Measurements from ENCODE around the gene FKBP5. TPM values are rescaled to one million over a fixed set of nuclear protein-coding genes. Genes with fewer than 3 reads are reported as not detected.

FKBP5 gene
- total and polyA plus RNA-seq, 2 of the 4 experiments (the other 2 are of a cell fraction) = 6.8 to 7.0 TPM

GRCh38 chr6:35674594-35674993 is 14.1 kb downstream of the FKBP5 start:
- intact Hi-C loops (cut with micrococcal nuclease) = no loop called here

More at GRCh38 chr6:35674594-35674993, 14.1 kb downstream of the FKBP5 start:
- no peaks in the 10 kb centered on the region for H3K27me3 ChIP-seq (ENCODE audit: control insufficient read depth, insufficient read depth, low read length)
- H3K9me1 ChIP-seq (ENCODE audit: insufficient read depth, low read length) = peaks cover 4% of the 10 kb centered on the region; the same call in 1 of the 2 replicates
- H3K9ac ChIP-seq (ENCODE audit: low read depth, low read length) = no peak overlapping the region
- no TSS peak for BruUV-seq (replicated peaks)
- H2BK20ac ChIP-seq (ENCODE audit: low read depth, low read length) = no peak overlapping the region
- H4K20me1 ChIP-seq (ENCODE audit: insufficient read depth, low read length) = no peaks in the 10 kb centered on the region
- WGBS, 2 experiments (ENCODE audit: extremely low coverage in 2 of 2, insufficient read length in 1 of 2) = 80% methylated on average over 1 of the region's 3 CpGs; no CpG with 5 or more reads in 1 of the 2 experiments
- ChIA-PET CTCF (no interaction called here), POLR2A (ENCODE audit: unreplicated experiment) (no interaction called here)
- no peak overlapping the region for H4K5ac ChIP-seq (ENCODE audit: low read depth, low read length)
- ATAC-seq (ENCODE audit: low read depth) = no peak
- no peak for DNase-seq
- H3K4me1 ChIP-seq (ENCODE audit: control insufficient read depth, insufficient read depth, low read length) = peaks cover 3% of the 10 kb centered on the region
- no peak overlapping the region for H3K27ac ChIP-seq (ENCODE audit: insufficient read depth, low read length)
- no peak overlapping the region for H2BK5ac ChIP-seq (ENCODE audit: low read depth, low read length, poor library complexity, severe bottlenecking)
- H4K91ac ChIP-seq (ENCODE audit: insufficient read depth, low read depth, low read length) = no peak overlapping the region
- H3K23ac ChIP-seq (ENCODE audit: low read depth, low read length) = no peak overlapping the region
- H3K4ac ChIP-seq (ENCODE audit: low read depth, low read length) = no peak overlapping the region
- no peak overlapping the region for H3K4me2 ChIP-seq (ENCODE audit: low read depth, low read length)
- no peaks in the 10 kb centered on the region for H3K9me3 ChIP-seq (ENCODE audit: control insufficient read depth, insufficient read depth, low read length)
- no peak overlapping the region for H2BK15ac ChIP-seq (ENCODE audit: low read depth, low read length)
- H3K18ac ChIP-seq (ENCODE audit: low read depth, low read length) = no peak overlapping the region
- TF ChIP-seq ELK1 (IDR thresholded peaks at IDR 0.05; ENCODE audit: borderline replicate concordance, low read depth, low read length) (no peak), CHD1 (IDR thresholded peaks at IDR 0.05; ENCODE audit: low read depth, low read length) (no peak), MXI1 (IDR thresholded peaks at IDR 0.05; ENCODE audit: borderline replicate concordance, low read depth, low read length) (no peak), RCOR1 (IDR thresholded peaks at IDR 0.05; ENCODE audit: insufficient replicate concordance, low read length) (no peak), FOS (IDR thresholded peaks at IDR 0.05; ENCODE audit: low read depth, low read length) (no peak), CEBPB (IDR thresholded peaks at IDR 0.05; ENCODE audit: low read depth, low read length) (no peak)
- H2BK120ac ChIP-seq (ENCODE audit: low read depth, low read length) = no peak overlapping the region
- H4K8ac ChIP-seq (ENCODE audit: low read depth in 2 of 2, low read length in 2 of 2) = no peak overlapping the region; a peak in 1 of 4 replicates
- H2AK9ac ChIP-seq (replicated peaks; ENCODE audit: low read depth, low read length, poor library complexity) = no peak overlapping the region
- H2AK5ac ChIP-seq (ENCODE audit: low read depth, low read length) = no peak overlapping the region; the same call in 1 of the 2 replicates
- dilution Hi-C loops (cut with HindIII; ENCODE audit: low sequenced_read_pairs, unreplicated experiment) = no loop called here
- peaks cover 0 to 10% of the 10 kb centered on the region in 2 experiments; a peak in 3 of 4 replicates for H3K79me1 ChIP-seq (ENCODE audit: low read depth in 1 of 2, low read length in 2 of 2)
- no peak overlapping the region for H3K14ac ChIP-seq (replicated peaks; ENCODE audit: low read depth, low read length)
- H2AFZ ChIP-seq (replicated peaks; ENCODE audit: low read length, poor library complexity) = no peak overlapping the region
- no peak overlapping the region for H3K56ac ChIP-seq (ENCODE audit: extremely low read depth, insufficient read depth, low read length)
- no peak overlapping the region for H3K4me3 ChIP-seq (ENCODE audit: insufficient read depth, low read depth, low read length)
- no peaks in the 10 kb centered on the region for H3K36me3 ChIP-seq (ENCODE audit: control insufficient read depth, insufficient read depth, low read length)
- in situ Hi-C loops (cut with MboI; ENCODE audit: low sequenced_read_pairs) = no loop called here
